Right lobe of liver (tissue), 6 donors: ENCODE results near the gene BTN3A1. TPM values are rescaled to one million over a fixed set of nuclear protein-coding genes. Genes with fewer than 3 reads are reported as not detected.

Source experiments
- ATAC-seq, 4 donors: fragments of 200-7000 bp; cut with Tn5 transposase; one replicate each; pipeline ENCODE4 v1.9.1; 2020; ENCODE audit warnings: mild to moderate bottlenecking in 4 of 4, moderate library complexity in 4 of 4
- DNase-seq, 3 donors: peaks; one replicate each; pipeline ENCODE4 v3.0.0-alpha.2; 2020
- H3K27ac ChIP-seq, 3 donors: fragments of 200-600 bp; one replicate each; pipeline ENCODE4 v1.8.0; 2022
- H3K27me3 ChIP-seq, 2 donors: fragments of 200-600 bp; one replicate each; pipeline ENCODE4 v1.8.0; 2022
- H3K36me3 ChIP-seq, 4 donors: fragments of 200-600 bp; sonication (generic) in 1 of 4; one replicate each; pipeline versions ENCODE4 v1.5.1 to v1.8.0; 2017 to 2022; ENCODE audit warnings: control low read depth in 1 of 4
- H3K4me1 ChIP-seq, 4 donors: fragments of 200-600 bp; sonication (generic) in 1 of 4; one replicate each; pipeline versions ENCODE4 v1.5.1 to v1.8.0; 2017 to 2022; ENCODE audit warnings: control low read depth in 1 of 4
- H3K4me3 ChIP-seq, 3 donors: fragments of 200-600 bp; one replicate each; pipeline ENCODE4 v1.8.0; 2022
- H3K9me3 ChIP-seq, 4 donors: fragments of 200-600 bp; sonication (generic) in 1 of 4; one replicate each; pipeline versions ENCODE4 v1.5.1 to v1.8.0; 2017 to 2022; ENCODE audit warnings: control low read depth in 1 of 4
- POLR2A ChIP-seq: fragments of 450-650 bp; IDR thresholded peaks from one replicate; pipeline ENCODE4 v1.6.1; 2017; ENCODE audit warnings: antibody characterized with exemption, mild to moderate bottlenecking
- WGBS: methylation state at CpG from one replicate; pipeline ENCODE4 v1.1.6; 2018; ENCODE audit warnings: low coverage, low lambda C conversion rate; ENCODE audit not compliant: insufficient coverage; ENCODE audit errors: missing lambda C conversion rate; 5-methylcytosine and 5-hydroxymethylcytosine counted together
- intact Hi-C, 2 donors: fragments of 100-400 bp; cut with DNase I; formaldehyde crosslinking; loops; one replicate each; pipeline versions ENCODE4 v1.11.2 to v1.14.1; 2022
- total RNA-seq, 6 experiments: library from RNA; depleted of rRNA in 2 of 6; stranded (reverse); fragments of >200 nt in 2 of 6; fragmentation: NEBNext Ultra II Directional in 3 of 6; extraction: Animal tissue kit (Norgen Biotek cat#: 25700) in 3 of 6; gene quantifications; one replicate each; pipeline versions ENCODE4 v1.1.0 to v1.2.4, GENCODE V29; 2016 to 2023
- TF ChIP-seq, protein P1 (sequence below), 4 donors: fragments of 200-600 bp in 3 of 4; fragments of 450-650 bp in 1 of 4; IDR thresholded peaks; one replicate each; pipeline versions ENCODE4 v1.5.1 to v1.8.0; 2016 to 2022; ENCODE audit warnings: antibody characterized with exemption in 4 of 4, mild to moderate bottlenecking in 2 of 4
- donor health status: DM: no; HTN: yes; CAD: no.
- donor health status: DM: no; HTN: no; CAD: no.
- donor health status: DM: no; HTN: no; CAD: no.
- donor health status: DM: no; HTN: yes; CAD: no.
- donor health status: DM: no; HTN: yes; CAD: no.

The BTN3A1 gene
- total RNA-seq, 6 experiments from 2014 or later: 9.0 to 15.9 (median 10.6) TPM

DNA sequence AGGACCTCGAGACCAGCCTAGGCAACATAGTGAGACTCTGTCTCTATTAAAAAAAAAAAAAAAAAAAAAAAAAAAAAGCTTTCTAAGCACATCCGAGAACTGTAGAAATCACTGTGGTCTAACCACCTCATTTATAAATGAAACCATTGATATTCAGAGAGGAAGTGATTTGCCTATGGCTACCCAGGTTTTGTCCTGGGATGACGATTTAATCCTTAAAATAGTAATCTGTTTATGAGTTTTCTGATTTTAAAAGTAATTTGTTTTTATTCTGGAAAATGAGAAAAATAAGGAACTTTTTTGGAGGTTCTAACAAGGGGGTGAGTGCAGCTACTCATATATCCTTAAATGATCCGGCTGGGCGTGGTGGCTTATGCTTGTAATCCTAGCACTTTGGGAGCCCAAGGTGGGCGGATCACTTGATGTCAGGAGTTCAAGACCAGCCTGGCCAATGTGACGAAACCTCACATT, 43.5 kb upstream of the BTN3A1 start:
- 67% methylated on average over 7 of the region's 7 CpGs for WGBS
- intact Hi-C loops: no loop called here

DNA sequence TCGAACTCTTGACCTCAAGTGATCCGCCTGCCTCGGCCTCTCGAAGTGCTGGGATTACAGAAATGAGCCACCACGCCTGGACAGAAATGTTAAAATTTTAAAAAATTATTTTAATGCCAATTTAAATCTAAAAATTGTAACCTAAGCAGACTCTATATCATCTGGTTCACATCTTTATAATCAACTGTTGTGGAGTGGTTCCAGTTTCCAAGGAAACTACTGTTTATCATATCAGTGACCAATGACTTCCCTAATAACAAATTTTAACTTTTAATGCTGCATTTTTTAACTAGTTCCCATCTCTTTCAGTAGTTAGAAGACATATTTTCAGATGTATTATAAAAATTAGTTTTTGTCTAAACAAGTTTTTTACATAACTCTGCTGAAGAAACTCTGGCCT, 42.3 kb upstream of the BTN3A1 start:
- 88% methylated on average over 5 of the region's 5 CpGs for WGBS
- H3K4me1 ChIP-seq: peaks cover 0 to 6% (median 0%) of the 10 kb centered on the region in 4 donors
- TF ChIP-seq POLR2A: no peak
- TF ChIP-seq, protein P1, sequence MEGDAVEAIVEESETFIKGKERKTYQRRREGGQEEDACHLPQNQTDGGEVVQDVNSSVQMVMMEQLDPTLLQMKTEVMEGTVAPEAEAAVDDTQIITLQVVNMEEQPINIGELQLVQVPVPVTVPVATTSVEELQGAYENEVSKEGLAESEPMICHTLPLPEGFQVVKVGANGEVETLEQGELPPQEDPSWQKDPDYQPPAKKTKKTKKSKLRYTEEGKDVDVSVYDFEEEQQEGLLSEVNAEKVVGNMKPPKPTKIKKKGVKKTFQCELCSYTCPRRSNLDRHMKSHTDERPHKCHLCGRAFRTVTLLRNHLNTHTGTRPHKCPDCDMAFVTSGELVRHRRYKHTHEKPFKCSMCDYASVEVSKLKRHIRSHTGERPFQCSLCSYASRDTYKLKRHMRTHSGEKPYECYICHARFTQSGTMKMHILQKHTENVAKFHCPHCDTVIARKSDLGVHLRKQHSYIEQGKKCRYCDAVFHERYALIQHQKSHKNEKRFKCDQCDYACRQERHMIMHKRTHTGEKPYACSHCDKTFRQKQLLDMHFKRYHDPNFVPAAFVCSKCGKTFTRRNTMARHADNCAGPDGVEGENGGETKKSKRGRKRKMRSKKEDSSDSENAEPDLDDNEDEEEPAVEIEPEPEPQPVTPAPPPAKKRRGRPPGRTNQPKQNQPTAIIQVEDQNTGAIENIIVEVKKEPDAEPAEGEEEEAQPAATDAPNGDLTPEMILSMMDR (IDR thresholded peaks at IDR 0.05): no peak
- intact Hi-C loops: no loop called here
- H3K27me3 ChIP-seq: no peaks in the 10 kb centered on the region
- H3K36me3 ChIP-seq: no peaks in the 10 kb centered on the region
- DNase-seq (no peak), ATAC-seq (no peak)
- H3K9me3 ChIP-seq: no peaks in the 10 kb centered on the region
- no peak overlapping the region for H3K4me3 ChIP-seq
- no peak overlapping the region for H3K27ac ChIP-seq

More for the DNA sequence above, 43.5 kb upstream of the BTN3A1 start:
- H3K9me3 ChIP-seq: no peaks in the 10 kb centered on the region
- DNase-seq (no peak), ATAC-seq (no peak)
- no peaks in the 10 kb centered on the region for H3K36me3 ChIP-seq
- TF ChIP-seq, protein P1 (IDR thresholded peaks at IDR 0.05): no peak
- no peak for TF ChIP-seq POLR2A
- no peaks in the 10 kb centered on the region for H3K27me3 ChIP-seq
- no peaks in the 10 kb centered on the region for H3K4me1 ChIP-seq
- no peak overlapping the region for H3K27ac ChIP-seq
- no peak overlapping the region for H3K4me3 ChIP-seq

DNA sequence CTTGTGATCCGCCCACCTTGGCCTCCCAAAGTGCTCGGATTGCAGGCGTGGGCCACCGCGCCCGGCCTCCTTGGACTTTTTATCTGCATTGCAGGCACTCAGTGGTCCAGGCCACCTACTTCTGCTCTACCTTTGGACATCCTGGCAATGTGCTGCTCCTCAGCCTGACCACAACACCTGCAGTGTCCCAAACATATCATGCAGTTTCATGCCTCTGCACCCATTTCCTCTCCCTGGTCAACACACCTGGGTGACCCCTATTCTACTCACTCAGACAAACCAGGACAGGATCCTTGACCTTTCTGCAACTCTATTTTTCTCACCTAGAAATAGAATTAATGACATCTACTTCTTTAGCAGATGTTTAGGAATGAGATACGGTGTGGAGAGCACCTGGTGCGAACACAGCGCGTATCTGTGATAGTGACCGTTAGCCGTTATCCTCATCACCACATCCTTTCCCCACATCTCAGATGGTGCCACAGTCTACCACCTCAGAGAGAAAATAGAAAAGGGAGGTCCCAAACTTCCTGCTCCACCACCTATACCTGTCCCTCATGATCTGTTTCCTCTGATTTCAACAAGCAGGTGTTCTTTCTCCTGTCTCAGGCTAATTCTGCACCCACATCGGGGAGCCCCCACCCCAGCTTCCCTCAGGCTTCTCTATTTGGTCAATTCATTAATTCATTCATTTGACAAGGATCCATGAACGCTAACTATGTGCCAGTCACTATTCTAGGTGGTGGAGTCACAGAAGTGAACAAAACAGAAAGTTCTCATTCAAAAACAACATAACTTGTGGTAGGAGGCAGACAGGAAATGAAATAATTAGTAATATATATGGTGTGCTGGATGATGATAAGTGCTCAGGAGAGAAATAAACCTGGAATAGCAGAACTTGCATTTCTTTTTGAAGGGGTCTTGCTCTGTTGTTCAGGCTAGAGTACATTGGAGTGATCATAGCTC, 41.3 kb upstream of the BTN3A1 start:
- WGBS: 82% methylated on average over 12 of the region's 14 CpGs

DNA sequence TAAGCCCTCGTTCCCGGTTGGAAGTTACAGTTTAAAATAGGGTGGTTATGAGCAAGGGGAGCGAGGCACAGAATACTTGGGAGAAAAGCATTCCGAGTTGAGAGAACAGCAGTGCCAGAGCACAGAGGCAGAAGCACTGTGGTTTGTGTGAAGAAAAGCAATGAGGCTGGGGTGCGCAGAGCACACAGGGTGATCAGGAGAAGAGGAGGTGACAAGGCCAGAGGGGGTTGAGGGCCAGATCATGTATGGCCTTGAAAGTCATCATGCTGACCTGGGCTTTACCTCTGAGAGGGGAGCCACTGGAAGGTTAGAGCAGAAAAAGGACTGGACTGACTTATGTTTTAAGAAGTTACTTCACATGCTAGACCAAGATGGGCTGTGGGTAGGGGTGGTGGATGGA, 40.5 kb upstream of the BTN3A1 start:
- Histone ChIP-seq H3K27ac (no peak overlapping the region), H3K36me3 (no peaks in the 10 kb centered on the region), H3K27me3 (no peaks in the 10 kb centered on the region), H3K9me3 (no peaks in the 10 kb centered on the region), H3K4me1 (peaks cover 0 to 7% (median 0%) of the 10 kb centered on the region in 4 donors), H3K4me3 (no peak overlapping the region)
- TF ChIP-seq, protein P1 (IDR thresholded peaks at IDR 0.05): no peak
- no peak for TF ChIP-seq POLR2A
- DNase-seq (no peak), ATAC-seq (no peak)
- intact Hi-C loops: no loop called here
- WGBS: 90% methylated on average over 5 of the region's 5 CpGs

More for the DNA sequence above, 41.3 kb upstream of the BTN3A1 start:
- TF ChIP-seq POLR2A: no peak
- intact Hi-C loops: no loop called here
- no peak overlapping the region for H3K27ac ChIP-seq
- H3K4me1 ChIP-seq: peaks cover 0 to 6% (median 0%) of the 10 kb centered on the region in 4 donors
- H3K36me3 ChIP-seq: no peaks in the 10 kb centered on the region
- no peak overlapping the region for H3K4me3 ChIP-seq
- H3K27me3 ChIP-seq: no peaks in the 10 kb centered on the region
- no peaks in the 10 kb centered on the region for H3K9me3 ChIP-seq
- ATAC-seq (no peak), DNase-seq (no peak)
